Astrocyte of the spinal cord (primary cell): ENCODE results near the gene MAPK8IP2.
A peak's percentile ranks its signal among the peaks of the same experiment; 100 is the strongest.

Source experiments
- DNase-seq: peaks from one replicate; pipeline ENCODE4 v3.0.0; 2011; ENCODE audit warnings: low read depth, low spot score
- H3K4me3 ChIP-seq: 2 replicates; pipeline ENCODE4 v1.5.1; 2011; ENCODE audit warnings: low read depth, mild to moderate bottlenecking, low read length, moderate library complexity
- CTCF ChIP-seq: IDR thresholded peaks from 2 replicates; pipeline ENCODE4 v1.5.1; 2012; ENCODE audit warnings: low read depth, mild to moderate bottlenecking, low read length, inconsistent platforms
- in situ Hi-C: cut with HindIII; loops from 2 replicates; pipeline ENCODE4 v1.10.0; 2017; ENCODE audit warnings: low sequenced_read_pairs

MAPK8IP2 gene

GRCh38 chr22:50575426-50575941 lies 25.1 kb upstream of the MAPK8IP2 start:
- in situ Hi-C loops: no loop called here
- H3K4me3 ChIP-seq: no peak overlapping the region
- TF ChIP-seq CTCF: no peak
- DNase-seq: no peak

GRCh38 chr22:50576070-50576469 lies 24.5 kb upstream of the MAPK8IP2 start:
- peak; percentile 49 for TF ChIP-seq CTCF
- DNase-seq: peak; percentile 17
- in situ Hi-C loops: no loop called here

GRCh38 chr22:50576806-50577696 lies 23.5 kb upstream of the MAPK8IP2 start:
- DNase-seq: no peak
- no peak for TF ChIP-seq CTCF
- H3K4me3 ChIP-seq: no peak overlapping the region
- in situ Hi-C loops: no loop called here

More at GRCh38 chr22:50576070-50576469, 24.5 kb upstream of the MAPK8IP2 start:
- H3K4me3 ChIP-seq: no peak overlapping the region

- in situ Hi-C loops: no loop called here
- DNase-seq: no peak
- TF ChIP-seq CTCF: no peak
- no peak overlapping the region for H3K4me3 ChIP-seq
Measured at GRCh38 chr22:50577697-50577986, 23.0 kb upstream of the MAPK8IP2 start.

GRCh38 chr22:50577987-50578775 lies 22.4 kb upstream of the MAPK8IP2 start, which contains the start of gene CPT1B:
Gene CPT1B, minus strand, starts transcription at chr22:50578427. Its CDS starts 512 bp downstream, at chr22:50577915.
- DNase-seq: no peak
- H3K4me3 ChIP-seq: no peak within 1 kb of the TSS
- in situ Hi-C loops: no loop called here
- no peak for TF ChIP-seq CTCF

GRCh38 chr22:50578776-50579310 lies 21.8 kb upstream of the MAPK8IP2 start:
- in situ Hi-C loops: no loop called here
- no peak for TF ChIP-seq CTCF
- no peak overlapping the region for H3K4me3 ChIP-seq

More at GRCh38 chr22:50578776-50579310, 21.8 kb upstream of the MAPK8IP2 start:
- no peak for DNase-seq
